K562 (cell line): ENCODE results near the gene DHX35. TPM values are rescaled to one million over a fixed set of nuclear protein-coding genes. Genes with fewer than 3 reads are reported as not detected.

Experiments
- HNRNPLL ChIP-seq: fragments of 200-400 bp; formaldehyde crosslinking; IDR thresholded peaks from 2 replicates; pipeline ENCODE4 v1.6.1; 2017; ENCODE audit warnings: low read length, low read depth, mild to moderate bottlenecking; ENCODE audit not compliant: poor library complexity, severe bottlenecking
- NFRKB ChIP-seq: fragments of 450-650 bp; IDR thresholded peaks from 2 replicates; pipeline ENCODE4 v1.6.1; 2016; ENCODE audit warnings: low read depth
- RBM34 ChIP-seq: fragments of 200-400 bp; formaldehyde crosslinking; IDR thresholded peaks from 2 replicates; pipeline ENCODE4 v1.6.1; 2018; ENCODE audit warnings: low read length, borderline replicate concordance; ENCODE audit not compliant: insufficient read depth
- ZNF23 ChIP-seq: fragments of 250-450 bp; sonication (Bioruptor Pico); IDR thresholded peaks from 2 replicates; pipeline ENCODE4 v1.4.0; 2020; ENCODE audit warnings: mild to moderate bottlenecking
- polyA plus RNA-seq, 8 experiments: library from polyadenylated mRNA; depleted of rRNA in 4 of 8; stranded (reverse) in 5 of 8; unstranded in 3 of 8; fragments of >200 nt; fragmentation: Nextera tagmentation in 2 of 8; fragmentation: Illumina TruSeq in 1 of 8; extraction: Ambion mirVana in 2 of 8; extraction: Trizol in 1 of 8; gene quantifications; 2 replicates each; pipeline versions ENCODE4 v1.2.1 to v1.2.3, GENCODE V29; 2011 to 2014; ENCODE audit warnings: inconsistent platforms in 1 of 8, missing spikeins in 1 of 8
- total RNA-seq, 7 experiments: library from RNA; depleted of rRNA in 6 of 7; stranded (reverse); fragments of >200 nt in 6 of 7; fragmentation: Illumina TruSeq in 2 of 7; extraction: Trizol in 2 of 7; gene quantifications; 2 replicates each; pipeline versions ENCODE4 v1.2.1 to v1.2.3, GENCODE V29; 2011 to 2021; ENCODE audit warnings: low replicate concordance in 1 of 7
- TF ChIP-seq, protein P1 (sequence below): fragments of 250-450 bp; sonication (Bioruptor Pico); IDR thresholded peaks from 2 replicates; pipeline ENCODE4 v1.5.0; 2021; ENCODE audit warnings: mild to moderate bottlenecking, borderline replicate concordance
- TF ChIP-seq, protein P2 (sequence below): sonication (generic); formaldehyde crosslinking; IDR thresholded peaks from 2 replicates; pipeline ENCODE4 v1.8.0; 2022; ENCODE audit warnings: missing genetic modification reagents, mild to moderate bottlenecking, borderline replicate concordance
- TF ChIP-seq, protein P3 (sequence below): IDR thresholded peaks from 2 replicates; pipeline ENCODE4 v1.6.1; 2011; ENCODE audit warnings: borderline replicate concordance, low read depth, mild to moderate bottlenecking, moderate library complexity, low read length; ENCODE audit not compliant: insufficient read depth, poor library complexity, severe bottlenecking
- TF ChIP-seq, protein P4 (sequence below): sonication (generic); formaldehyde crosslinking; IDR thresholded peaks from 2 replicates; pipeline ENCODE4 v1.8.0; 2022; ENCODE audit warnings: mild to moderate bottlenecking, missing genetic modification reagents
- TF ChIP-seq, protein P5 (sequence below): fragments of 450-650 bp; IDR thresholded peaks from 2 replicates; pipeline ENCODE4 v1.6.1; 2016; ENCODE audit warnings: low read depth

Gene DHX35
- total and polyA plus RNA-seq, 9 of the 15 experiments (the other 6 are each of a cell fraction or from before 2014, with no cell fraction given): 6.5 to 25.6 (median 16.9) TPM

DNA sequence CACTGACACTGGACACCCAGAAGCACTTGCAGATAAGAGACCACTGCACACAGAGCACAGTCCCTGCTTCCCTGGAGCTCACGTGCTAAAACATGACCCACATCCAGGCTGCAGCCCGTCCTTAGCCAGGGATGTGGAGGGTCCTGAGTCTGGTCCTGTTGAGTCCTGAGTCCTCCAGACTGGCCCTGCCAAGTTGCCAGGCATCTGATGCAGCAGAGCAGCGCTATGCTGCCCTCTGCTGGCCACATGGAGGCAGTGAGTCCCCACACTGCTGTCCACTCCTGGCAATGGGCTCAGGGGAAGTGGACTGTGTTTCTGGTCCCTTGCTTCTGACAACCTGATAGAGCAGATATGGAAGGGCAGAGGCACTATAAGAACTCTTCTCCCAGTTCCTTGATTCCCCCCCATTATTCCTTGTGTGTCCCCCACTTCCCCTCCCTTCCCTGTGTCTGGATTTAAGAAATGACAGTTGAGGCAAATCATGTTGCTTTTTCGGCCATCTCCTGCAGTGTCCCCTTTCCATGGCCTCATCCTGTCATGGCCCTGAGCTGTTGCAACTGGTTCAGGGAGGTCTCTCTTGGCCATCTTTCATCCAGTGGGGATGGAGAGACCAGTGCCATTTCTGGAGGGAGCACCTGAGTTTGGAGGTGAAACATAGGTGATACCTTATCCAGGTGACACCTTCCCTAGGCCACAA lies 86.0 kb downstream of the DHX35 start (continued):
- TF ChIP-seq, protein P1, sequence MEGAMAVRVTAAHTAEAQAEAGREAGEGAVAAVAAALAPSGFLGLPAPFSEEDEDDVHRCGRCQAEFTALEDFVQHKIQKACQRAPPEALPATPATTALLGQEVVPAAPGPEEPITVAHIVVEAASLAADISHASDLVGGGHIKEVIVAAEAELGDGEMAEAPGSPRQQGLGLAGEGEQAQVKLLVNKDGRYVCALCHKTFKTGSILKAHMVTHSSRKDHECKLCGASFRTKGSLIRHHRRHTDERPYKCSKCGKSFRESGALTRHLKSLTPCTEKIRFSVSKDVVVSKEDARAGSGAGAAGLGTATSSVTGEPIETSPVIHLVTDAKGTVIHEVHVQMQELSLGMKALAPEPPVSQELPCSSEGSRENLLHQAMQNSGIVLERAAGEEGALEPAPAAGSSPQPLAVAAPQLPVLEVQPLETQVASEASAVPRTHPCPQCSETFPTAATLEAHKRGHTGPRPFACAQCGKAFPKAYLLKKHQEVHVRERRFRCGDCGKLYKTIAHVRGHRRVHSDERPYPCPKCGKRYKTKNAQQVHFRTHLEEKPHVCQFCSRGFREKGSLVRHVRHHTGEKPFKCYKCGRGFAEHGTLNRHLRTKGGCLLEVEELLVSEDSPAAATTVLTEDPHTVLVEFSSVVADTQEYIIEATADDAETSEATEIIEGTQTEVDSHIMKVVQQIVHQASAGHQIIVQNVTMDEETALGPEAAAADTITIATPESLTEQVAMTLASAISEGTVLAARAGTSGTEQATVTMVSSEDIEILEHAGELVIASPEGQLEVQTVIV (CRISPR knock-in tag): no peak
- no peak for TF ChIP-seq ZNF23 (CRISPR knock-in tag)
- TF ChIP-seq, protein P2, sequence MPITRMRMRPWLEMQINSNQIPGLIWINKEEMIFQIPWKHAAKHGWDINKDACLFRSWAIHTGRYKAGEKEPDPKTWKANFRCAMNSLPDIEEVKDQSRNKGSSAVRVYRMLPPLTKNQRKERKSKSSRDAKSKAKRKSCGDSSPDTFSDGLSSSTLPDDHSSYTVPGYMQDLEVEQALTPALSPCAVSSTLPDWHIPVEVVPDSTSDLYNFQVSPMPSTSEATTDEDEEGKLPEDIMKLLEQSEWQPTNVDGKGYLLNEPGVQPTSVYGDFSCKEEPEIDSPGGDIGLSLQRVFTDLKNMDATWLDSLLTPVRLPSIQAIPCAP (CRISPR knock-in tag): no peak
- TF ChIP-seq, protein P3, sequence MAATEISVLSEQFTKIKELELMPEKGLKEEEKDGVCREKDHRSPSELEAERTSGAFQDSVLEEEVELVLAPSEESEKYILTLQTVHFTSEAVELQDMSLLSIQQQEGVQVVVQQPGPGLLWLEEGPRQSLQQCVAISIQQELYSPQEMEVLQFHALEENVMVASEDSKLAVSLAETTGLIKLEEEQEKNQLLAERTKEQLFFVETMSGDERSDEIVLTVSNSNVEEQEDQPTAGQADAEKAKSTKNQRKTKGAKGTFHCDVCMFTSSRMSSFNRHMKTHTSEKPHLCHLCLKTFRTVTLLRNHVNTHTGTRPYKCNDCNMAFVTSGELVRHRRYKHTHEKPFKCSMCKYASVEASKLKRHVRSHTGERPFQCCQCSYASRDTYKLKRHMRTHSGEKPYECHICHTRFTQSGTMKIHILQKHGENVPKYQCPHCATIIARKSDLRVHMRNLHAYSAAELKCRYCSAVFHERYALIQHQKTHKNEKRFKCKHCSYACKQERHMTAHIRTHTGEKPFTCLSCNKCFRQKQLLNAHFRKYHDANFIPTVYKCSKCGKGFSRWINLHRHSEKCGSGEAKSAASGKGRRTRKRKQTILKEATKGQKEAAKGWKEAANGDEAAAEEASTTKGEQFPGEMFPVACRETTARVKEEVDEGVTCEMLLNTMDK: peak; percentile 69
- no peak for TF ChIP-seq NFRKB
- no peak for TF ChIP-seq HNRNPLL
- TF ChIP-seq, protein P4, sequence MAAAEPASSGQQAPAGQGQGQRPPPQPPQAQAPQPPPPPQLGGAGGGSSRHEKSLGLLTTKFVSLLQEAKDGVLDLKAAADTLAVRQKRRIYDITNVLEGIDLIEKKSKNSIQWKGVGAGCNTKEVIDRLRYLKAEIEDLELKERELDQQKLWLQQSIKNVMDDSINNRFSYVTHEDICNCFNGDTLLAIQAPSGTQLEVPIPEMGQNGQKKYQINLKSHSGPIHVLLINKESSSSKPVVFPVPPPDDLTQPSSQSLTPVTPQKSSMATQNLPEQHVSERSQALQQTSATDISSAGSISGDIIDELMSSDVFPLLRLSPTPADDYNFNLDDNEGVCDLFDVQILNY (CRISPR knock-in tag): no peak
- TF ChIP-seq, protein P5, sequence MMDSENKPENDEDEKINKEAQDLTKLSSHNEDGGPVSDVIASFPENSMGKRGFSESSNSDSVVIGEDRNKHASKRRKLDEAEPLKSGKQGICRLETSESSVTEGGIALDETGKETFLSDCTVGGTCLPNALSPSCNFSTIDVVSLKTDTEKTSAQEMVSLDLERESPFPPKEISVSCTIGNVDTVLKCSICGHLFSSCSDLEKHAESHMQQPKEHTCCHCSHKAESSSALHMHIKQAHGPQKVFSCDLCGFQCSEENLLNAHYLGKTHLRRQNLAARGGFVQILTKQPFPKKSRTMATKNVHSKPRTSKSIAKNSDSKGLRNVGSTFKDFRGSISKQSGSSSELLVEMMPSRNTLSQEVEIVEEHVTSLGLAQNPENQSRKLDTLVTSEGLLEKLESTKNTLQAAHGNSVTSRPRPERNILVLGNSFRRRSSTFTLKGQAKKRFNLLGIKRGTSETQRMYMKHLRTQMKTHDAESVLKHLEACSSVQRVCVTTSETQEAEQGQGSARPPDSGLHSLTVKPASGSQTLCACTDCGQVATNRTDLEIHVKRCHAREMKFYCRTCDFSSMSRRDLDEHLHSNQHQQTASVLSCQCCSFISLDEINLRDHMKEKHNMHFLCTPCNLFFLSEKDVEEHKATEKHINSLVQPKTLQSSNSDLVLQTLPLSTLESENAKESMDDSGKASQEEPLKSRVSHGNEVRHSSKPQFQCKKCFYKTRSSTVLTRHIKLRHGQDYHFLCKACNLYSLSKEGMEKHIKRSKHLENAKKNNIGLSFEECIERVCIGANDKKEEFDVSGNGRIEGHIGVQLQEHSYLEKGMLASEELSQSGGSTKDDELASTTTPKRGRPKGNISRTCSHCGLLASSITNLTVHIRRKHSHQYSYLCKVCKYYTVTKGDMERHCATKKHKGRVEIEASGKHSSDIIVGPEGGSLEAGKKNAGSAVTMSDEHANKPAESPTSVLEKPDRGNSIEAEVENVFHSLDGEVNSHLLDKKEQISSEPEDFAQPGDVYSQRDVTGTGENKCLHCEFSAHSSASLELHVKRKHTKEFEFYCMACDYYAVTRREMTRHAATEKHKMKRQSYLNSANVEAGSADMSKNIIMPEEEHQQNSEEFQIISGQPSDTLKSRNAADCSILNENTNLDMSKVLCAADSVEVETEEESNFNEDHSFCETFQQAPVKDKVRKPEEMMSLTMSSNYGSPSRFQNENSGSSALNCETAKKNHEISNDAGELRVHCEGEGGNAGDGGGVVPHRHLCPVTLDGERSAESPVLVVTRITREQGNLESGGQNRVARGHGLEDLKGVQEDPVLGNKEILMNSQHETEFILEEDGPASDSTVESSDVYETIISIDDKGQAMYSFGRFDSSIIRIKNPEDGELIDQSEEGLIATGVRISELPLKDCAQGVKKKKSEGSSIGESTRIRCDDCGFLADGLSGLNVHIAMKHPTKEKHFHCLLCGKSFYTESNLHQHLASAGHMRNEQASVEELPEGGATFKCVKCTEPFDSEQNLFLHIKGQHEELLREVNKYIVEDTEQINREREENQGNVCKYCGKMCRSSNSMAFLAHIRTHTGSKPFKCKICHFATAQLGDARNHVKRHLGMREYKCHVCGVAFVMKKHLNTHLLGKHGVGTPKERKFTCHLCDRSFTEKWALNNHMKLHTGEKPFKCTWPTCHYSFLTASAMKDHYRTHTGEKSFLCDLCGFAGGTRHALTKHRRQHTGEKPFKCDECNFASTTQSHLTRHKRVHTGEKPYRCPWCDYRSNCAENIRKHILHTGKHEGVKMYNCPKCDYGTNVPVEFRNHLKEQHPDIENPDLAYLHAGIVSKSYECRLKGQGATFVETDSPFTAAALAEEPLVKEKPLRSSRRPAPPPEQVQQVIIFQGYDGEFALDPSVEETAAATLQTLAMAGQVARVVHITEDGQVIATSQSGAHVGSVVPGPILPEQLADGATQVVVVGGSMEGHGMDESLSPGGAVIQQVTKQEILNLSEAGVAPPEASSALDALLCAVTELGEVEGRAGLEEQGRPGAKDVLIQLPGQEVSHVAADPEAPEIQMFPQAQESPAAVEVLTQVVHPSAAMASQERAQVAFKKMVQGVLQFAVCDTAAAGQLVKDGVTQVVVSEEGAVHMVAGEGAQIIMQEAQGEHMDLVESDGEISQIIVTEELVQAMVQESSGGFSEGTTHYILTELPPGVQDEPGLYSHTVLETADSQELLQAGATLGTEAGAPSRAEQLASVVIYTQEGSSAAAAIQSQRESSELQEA: no peak
- TF ChIP-seq RBM34: no peak
